Measurements from ENCODE around the gene RDH16. TPM values are rescaled to one million over a fixed set of nuclear protein-coding genes. Genes with fewer than 3 reads are reported as not detected.
"Not testable (repeated sequence)": the region's sequence is repeated elsewhere in the genome, so short reads cannot be mapped to it uniquely, and the experiment has no call there.

The RDH16 gene
- total and polyA plus RNA-seq, 4 experiments from 2014 or later, result 0.09 to 1.9 (median 0.87) TPM

DNA sequence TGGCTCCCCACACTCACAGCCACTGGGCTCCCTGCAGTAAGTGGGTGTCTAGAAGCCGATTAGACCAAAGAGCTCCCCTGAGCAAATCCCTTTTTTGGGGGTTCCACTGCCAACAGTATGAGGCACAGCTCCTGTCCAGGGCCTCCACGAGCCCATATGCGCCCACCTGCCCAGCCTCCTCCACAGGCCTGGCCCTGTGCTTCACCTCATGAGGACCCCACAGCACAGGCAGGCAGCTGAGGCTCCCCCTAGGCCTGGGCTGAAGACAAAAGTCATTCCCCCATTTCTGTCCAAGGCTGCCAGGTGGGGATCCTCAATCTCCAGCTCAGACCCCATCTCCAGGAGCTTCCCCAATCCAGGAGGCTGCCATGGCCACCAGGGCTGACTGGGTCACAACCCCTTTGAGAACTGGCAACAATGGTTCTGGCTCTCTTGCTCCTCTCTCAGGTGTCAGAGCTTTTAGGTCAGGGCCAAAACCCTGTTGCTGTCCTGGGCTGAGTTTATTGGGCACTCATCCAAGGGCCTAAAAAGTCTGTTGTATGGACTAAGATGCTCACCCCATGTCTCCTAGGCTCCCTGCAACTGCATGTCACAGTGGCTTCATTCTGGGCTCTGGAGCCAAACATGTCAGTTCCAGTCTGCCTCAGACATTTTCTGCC is 25.3 kb upstream of the RDH16 start:
- H3K27ac ChIP-seq (ENCODE audit: low read depth, low read length); H3K36me3 ChIP-seq (ENCODE audit: insufficient read depth, low read length); H3K36me3 Mint-ChIP-seq; H3K4me1 Mint-ChIP-seq; DNase-seq; H3K27me3 Mint-ChIP-seq; intact Hi-C loops (cut with micrococcal nuclease); H3K4me1 ChIP-seq (ENCODE audit: insufficient read depth, low read length); H3K27ac Mint-ChIP-seq; H3K9me3 ChIP-seq (ENCODE audit: control insufficient read depth in 1 of 2, low read length in 2 of 2); H3K9me3 Mint-ChIP-seq; H3K4me3 ChIP-seq (ENCODE audit: low read length in 2 of 2); H3K27me3 ChIP-seq (ENCODE audit: insufficient read depth, low read length); H3K4me3 Mint-ChIP-seq: not testable (repeated sequence)
- ChIA-PET POLR2A (ENCODE audit: partially characterized antibody) (interaction anchor here (1.0 kb wide), 1 partner anchor 294 kb away, joined by 3 read pairs; the partner anchor contains the start of gene PTGES3), CTCF (ENCODE audit: partially characterized antibody) (interaction anchor here (0.6 kb wide), 1 partner anchor 69 kb away, joined by 3 read pairs; no protein-coding TSS in a partner anchor)

DNA sequence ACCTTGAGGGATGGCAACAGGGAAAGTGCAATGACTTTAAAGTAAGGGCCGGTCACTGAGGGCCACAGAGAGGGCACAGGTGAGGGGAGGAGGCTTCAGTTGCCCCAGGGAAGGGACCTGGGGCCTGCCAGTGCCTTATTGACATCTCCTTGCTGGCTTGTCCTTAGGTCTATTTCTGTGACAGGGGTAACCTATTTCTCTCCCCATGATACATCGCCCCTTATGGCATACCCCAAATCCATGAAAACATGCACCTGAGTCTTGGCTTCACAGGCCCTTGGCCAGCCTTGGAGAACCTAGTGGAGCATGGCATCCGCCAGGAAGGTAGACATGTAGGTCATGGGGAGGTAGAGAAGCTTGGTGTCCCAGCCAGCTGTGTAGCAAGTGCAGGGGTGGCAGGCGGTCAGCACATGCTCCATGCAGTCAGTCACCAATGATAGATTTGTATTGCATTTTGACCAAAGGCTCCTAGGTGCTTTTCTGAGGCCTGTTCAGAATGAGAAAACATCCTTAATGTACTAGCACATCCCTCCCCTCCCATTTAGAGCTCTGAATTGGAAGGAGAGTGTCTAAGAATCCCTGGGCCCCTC is 23.6 kb upstream of the RDH16 start:
- DNase-seq, result no peak
- Histone ChIP-seq H3K27ac (ENCODE audit: low read depth, low read length) (no peak overlapping the region), H3K27me3 (ENCODE audit: insufficient read depth, low read length) (no peaks in the 10 kb centered on the region), H3K36me3 (ENCODE audit: insufficient read depth, low read length) (no peaks in the 10 kb centered on the region), H3K4me1 (ENCODE audit: insufficient read depth, low read length) (no peaks in the 10 kb centered on the region), H3K4me3 (ENCODE audit: low read length in 2 of 2) (no peak overlapping the region), H3K9me3 (ENCODE audit: control insufficient read depth in 1 of 2, low read length in 2 of 2) (no peaks in the 10 kb centered on the region)
- CTCF ChIA-PET (ENCODE audit: partially characterized antibody), result interaction anchor here (0.6 to 1.5 kb wide), 3 partner anchors 13 to 749 kb away, joined by 3 to 7 read pairs (median 3); a partner anchor contains a TSS
- no peaks in the 10 kb centered on the region for H3K27me3 Mint-ChIP-seq
- POLR2A ChIA-PET (ENCODE audit: partially characterized antibody), result no interaction called here
- H3K9me3 Mint-ChIP-seq, result peaks cover 0 to 2% (median 0%) of the 10 kb centered on the region in 8 donors
- H3K4me1 Mint-ChIP-seq, result peaks cover 0 to 1% (median 0%) of the 10 kb centered on the region in 4 donors
- no peak overlapping the region for H3K27ac Mint-ChIP-seq
- intact Hi-C loops (cut with micrococcal nuclease), result no loop called here
- no peaks in the 10 kb centered on the region for H3K36me3 Mint-ChIP-seq
- no peak overlapping the region for H3K4me3 Mint-ChIP-seq

DNA sequence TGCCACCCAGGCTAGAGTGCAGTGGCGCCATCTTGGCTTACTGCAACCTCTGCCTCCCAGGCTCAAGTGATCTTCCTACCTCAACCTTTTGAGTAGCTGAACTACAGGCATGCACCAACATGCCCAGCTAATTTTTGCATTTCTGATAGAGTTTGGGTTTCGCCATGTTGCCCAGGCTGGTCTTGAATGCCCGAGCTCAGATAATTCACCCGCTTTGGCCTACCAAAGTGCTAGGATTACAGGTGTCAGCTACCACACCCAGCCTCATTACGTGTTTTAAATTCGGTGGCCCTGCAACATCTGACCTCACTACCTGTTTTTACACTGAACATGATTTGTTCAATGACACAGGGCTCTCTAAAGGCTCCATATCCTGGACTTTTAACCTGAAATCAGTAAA is 22.9 kb upstream of the RDH16 start:
- Histone ChIP-seq H3K27ac (ENCODE audit: low read depth, low read length) (no peak overlapping the region), H3K4me3 (ENCODE audit: low read length in 2 of 2) (no peak overlapping the region), H3K4me1 (ENCODE audit: insufficient read depth, low read length) (no peaks in the 10 kb centered on the region), H3K36me3 (ENCODE audit: insufficient read depth, low read length) (no peaks in the 10 kb centered on the region), H3K27me3 (ENCODE audit: insufficient read depth, low read length) (no peaks in the 10 kb centered on the region), H3K9me3 (ENCODE audit: control insufficient read depth in 1 of 2, low read length in 2 of 2) (no peaks in the 10 kb centered on the region)
- Mint-ChIP-seq H3K4me3 (no peak overlapping the region), H3K4me1 (no peaks in the 10 kb centered on the region), H3K27me3 (no peaks in the 10 kb centered on the region), H3K9me3 (peaks cover 0 to 2% (median 0%) of the 10 kb centered on the region in 8 donors), H3K27ac (peak overlapping the region in 1 of 7 donors; percentile 17), H3K36me3 (no peaks in the 10 kb centered on the region)
- ChIA-PET POLR2A (ENCODE audit: partially characterized antibody) (no interaction called here), CTCF (ENCODE audit: partially characterized antibody) (interaction anchor here (0.6 kb wide), 1 partner anchor 749 kb away, joined by 3 read pairs; no protein-coding TSS in a partner anchor)
- no peak for DNase-seq
- intact Hi-C loops (cut with micrococcal nuclease), result no loop called here

DNA sequence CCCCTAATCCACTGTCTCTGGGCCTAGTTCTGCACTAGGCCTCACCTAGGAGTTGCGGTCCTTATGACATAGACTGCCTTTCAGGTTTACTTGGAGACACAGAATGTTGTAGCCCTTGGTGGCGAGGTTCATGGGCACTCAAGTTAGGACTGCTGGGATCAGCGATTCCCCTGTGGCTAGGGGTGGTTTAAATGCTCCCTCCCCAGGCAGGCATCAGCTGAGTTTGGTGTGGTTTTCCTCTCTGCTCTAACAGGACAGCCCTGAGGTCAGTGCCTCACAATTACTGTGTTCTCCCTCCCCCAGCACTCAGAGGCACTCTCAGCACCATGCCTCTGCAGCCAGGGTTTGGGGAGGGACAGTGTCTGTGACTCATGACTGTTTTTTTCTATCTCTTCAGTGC is 22.2 kb upstream of the RDH16 start:
- H3K36me3 ChIP-seq (ENCODE audit: insufficient read depth, low read length), result no peaks in the 10 kb centered on the region
- POLR2A ChIA-PET (ENCODE audit: partially characterized antibody), result no interaction called here
- CTCF ChIA-PET (ENCODE audit: partially characterized antibody), result no interaction called here
- Mint-ChIP-seq H3K4me3 (no peak overlapping the region), H3K27ac (no peak overlapping the region), H3K9me3 (peaks cover 0 to 2% (median 0%) of the 10 kb centered on the region in 8 donors), H3K27me3 (no peaks in the 10 kb centered on the region), H3K36me3 (no peaks in the 10 kb centered on the region), H3K4me1 (no peaks in the 10 kb centered on the region)
- intact Hi-C loops (cut with micrococcal nuclease), result no loop called here
- H3K27me3 ChIP-seq (ENCODE audit: insufficient read depth, low read length), result no peaks in the 10 kb centered on the region
- no peak overlapping the region for H3K27ac ChIP-seq (ENCODE audit: low read depth, low read length)
- no peak overlapping the region for H3K4me3 ChIP-seq (ENCODE audit: low read length in 2 of 2)
- DNase-seq, result no peak
- no peaks in the 10 kb centered on the region for H3K4me1 ChIP-seq (ENCODE audit: insufficient read depth, low read length)
- no peaks in the 10 kb centered on the region for H3K9me3 ChIP-seq (ENCODE audit: control insufficient read depth in 1 of 2, low read length in 2 of 2)

DNA sequence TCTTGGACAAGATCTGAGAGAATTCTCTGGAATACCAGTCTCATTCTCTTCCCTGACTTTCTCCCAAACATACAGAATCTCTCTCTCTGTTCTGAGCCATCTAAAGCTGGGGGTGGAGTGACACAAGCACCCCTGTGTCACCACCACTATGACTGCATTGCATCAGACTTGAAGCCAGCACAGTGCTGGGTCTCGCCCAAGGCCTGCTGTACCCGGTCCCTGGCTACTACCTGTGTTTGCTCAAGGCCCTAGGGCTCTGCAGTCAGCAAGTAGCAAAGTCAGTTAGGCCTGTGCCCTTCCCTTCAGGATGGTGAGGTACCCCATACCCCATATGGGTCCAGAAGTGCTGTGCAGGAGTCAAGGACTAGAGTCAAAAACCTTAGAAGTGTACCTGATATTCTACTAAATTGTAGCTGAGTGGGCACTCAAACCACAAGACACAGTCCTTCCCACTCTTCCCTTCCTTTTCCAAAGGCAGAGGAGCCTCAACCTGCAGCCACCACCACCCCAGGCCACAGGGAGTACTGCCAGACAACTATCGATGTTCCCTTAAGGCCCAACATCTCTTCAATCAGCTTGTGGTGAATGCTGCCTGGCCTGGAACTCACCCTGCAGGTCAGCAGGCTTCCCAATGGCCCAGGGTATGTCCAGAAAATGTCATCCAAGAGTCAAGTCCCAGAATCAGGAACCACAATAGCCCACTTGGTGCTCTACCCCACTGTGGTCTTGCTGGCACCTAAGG is 21.2 kb upstream of the RDH16 start:
- no peak overlapping the region for H3K4me3 ChIP-seq (ENCODE audit: low read length in 2 of 2)
- no peaks in the 10 kb centered on the region for H3K36me3 ChIP-seq (ENCODE audit: insufficient read depth, low read length)
- H3K9me3 ChIP-seq (ENCODE audit: control insufficient read depth in 1 of 2, low read length in 2 of 2), result no peaks in the 10 kb centered on the region
- no peak overlapping the region for H3K4me3 Mint-ChIP-seq
- H3K4me1 Mint-ChIP-seq, result no peaks in the 10 kb centered on the region
- H3K27ac ChIP-seq (ENCODE audit: low read depth, low read length), result no peak overlapping the region
- POLR2A ChIA-PET (ENCODE audit: partially characterized antibody), result no interaction called here
- no peak overlapping the region for H3K27ac Mint-ChIP-seq
- CTCF ChIA-PET (ENCODE audit: partially characterized antibody), result interaction anchor here (1.0 kb wide), 1 partner anchor 11 kb away, joined by 3 read pairs; no protein-coding TSS in a partner anchor
- intact Hi-C loops (cut with micrococcal nuclease), result no loop called here
- H3K27me3 Mint-ChIP-seq, result no peaks in the 10 kb centered on the region
- H3K27me3 ChIP-seq (ENCODE audit: insufficient read depth, low read length), result no peaks in the 10 kb centered on the region
- no peak for DNase-seq
- peaks cover 0 to 2% (median 0%) of the 10 kb centered on the region in 8 donors for H3K9me3 Mint-ChIP-seq
- no peaks in the 10 kb centered on the region for H3K4me1 ChIP-seq (ENCODE audit: insufficient read depth, low read length)
- H3K36me3 Mint-ChIP-seq, result no peaks in the 10 kb centered on the region

DNA sequence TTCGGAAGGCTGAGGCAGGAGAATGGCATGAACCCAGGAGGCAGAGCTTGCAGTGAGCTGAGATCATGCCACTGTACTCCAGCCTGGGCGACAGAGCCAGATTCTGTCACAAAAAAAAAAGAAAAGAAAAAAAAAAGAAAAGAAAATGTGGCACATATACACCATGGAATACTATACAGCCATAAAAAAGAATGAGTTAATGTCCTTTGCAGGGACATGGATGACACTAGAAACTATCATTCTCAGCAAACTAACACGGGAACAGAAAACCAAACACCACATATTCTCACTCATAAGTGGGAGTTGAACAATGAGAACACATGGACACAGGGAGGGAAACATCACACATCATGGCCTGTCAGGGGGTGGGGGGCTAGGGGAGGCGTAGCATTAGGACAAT is 20.0 kb upstream of the RDH16 start:
- intact Hi-C loops (cut with micrococcal nuclease); H3K27me3 ChIP-seq (ENCODE audit: insufficient read depth, low read length); DNase-seq; H3K4me3 Mint-ChIP-seq; H3K27ac Mint-ChIP-seq; H3K36me3 Mint-ChIP-seq; H3K9me3 ChIP-seq (ENCODE audit: control insufficient read depth in 1 of 2, low read length in 2 of 2); H3K4me1 Mint-ChIP-seq; H3K9me3 Mint-ChIP-seq; H3K27ac ChIP-seq (ENCODE audit: low read depth, low read length); POLR2A ChIA-PET (ENCODE audit: partially characterized antibody); H3K4me1 ChIP-seq (ENCODE audit: insufficient read depth, low read length); H3K4me3 ChIP-seq (ENCODE audit: low read length in 2 of 2); H3K36me3 ChIP-seq (ENCODE audit: insufficient read depth, low read length); H3K27me3 Mint-ChIP-seq: not testable (repeated sequence)
- CTCF ChIA-PET (ENCODE audit: partially characterized antibody), result interaction anchor here (1.0 kb wide), 1 partner anchor 12 kb away, joined by 3 read pairs; no protein-coding TSS in a partner anchor

DNA sequence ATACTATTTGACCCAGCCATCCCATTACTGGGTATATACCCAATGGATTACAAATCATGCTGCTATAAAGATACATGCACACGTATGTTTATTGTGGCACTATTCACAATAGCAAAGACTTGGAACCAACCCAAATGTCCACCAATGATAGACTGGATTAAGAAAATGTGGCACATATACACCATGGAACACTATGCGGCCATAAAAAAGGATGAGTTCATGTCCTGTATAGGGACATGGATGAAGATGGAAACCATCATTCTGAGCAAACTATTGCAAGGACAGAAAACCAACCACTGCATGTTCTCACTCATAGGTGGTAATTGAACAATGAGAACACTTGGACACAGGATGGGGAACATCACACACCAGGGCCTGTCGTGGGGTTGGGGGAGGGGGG is 16.8 kb upstream of the RDH16 start:
- CTCF ChIA-PET (ENCODE audit: partially characterized antibody); DNase-seq; POLR2A ChIA-PET (ENCODE audit: partially characterized antibody); H3K36me3 Mint-ChIP-seq; H3K4me3 Mint-ChIP-seq; H3K36me3 ChIP-seq (ENCODE audit: insufficient read depth, low read length); H3K9me3 Mint-ChIP-seq; H3K9me3 ChIP-seq (ENCODE audit: control insufficient read depth in 1 of 2, low read length in 2 of 2); H3K27me3 ChIP-seq (ENCODE audit: insufficient read depth, low read length); H3K4me1 Mint-ChIP-seq; H3K4me3 ChIP-seq (ENCODE audit: low read length in 2 of 2); H3K4me1 ChIP-seq (ENCODE audit: insufficient read depth, low read length); H3K27ac Mint-ChIP-seq; intact Hi-C loops (cut with micrococcal nuclease); H3K27me3 Mint-ChIP-seq; H3K27ac ChIP-seq (ENCODE audit: low read depth, low read length): not testable (repeated sequence)

Measured in CD4-positive, alpha-beta memory T cell (primary cell).